ENCODE data around the gene ZCCHC2. TPM values are rescaled to one million over a fixed set of nuclear protein-coding genes. Genes with fewer than 3 reads are reported as not detected.

ZCCHC2 gene
- total and polyA plus RNA-seq, 9 of the 15 experiments (the other 6 are each of a cell fraction or from before 2014, with no cell fraction given): 1.0 to 9.2 (median 6.0) TPM

GRCh38 chr18:62486290-62486964 lies 36.4 kb upstream of the ZCCHC2 start (continued):
- TF ChIP-seq EP300 (IDR thresholded peaks at IDR 0.05; ENCODE audit: low read length) (peak; percentile 14; the same call in 1 of the 2 replicates), ARID1B (IDR thresholded peaks at IDR 0.05) (peak; percentile 14; the same call in 1 of the 2 replicates), SOX6 (IDR thresholded peaks at IDR 0.05) (peak; percentile 22; the same call in 1 of the 2 replicates)

- FAIRE-seq (no peak), DNase-seq (ENCODE audit: extremely low read depth in 1 of 4, low spot score in 3 of 4) (no peak), ATAC-seq (no peak)
- Histone ChIP-seq H3K9me1 (ENCODE audit: control insufficient read depth, insufficient read depth, low read length) (no peaks in the 10 kb centered on the region), H3K4me2 (ENCODE audit: insufficient read depth, low read length) (no peak overlapping the region), H3K4me1 (replicated peaks in 1 of 2; ENCODE audit: control insufficient read depth in 2 of 2, insufficient read depth in 2 of 2, low read length in 2 of 2) (peaks cover 0 to 17% of the 10 kb centered on the region in 2 experiments; a peak in 2 of 5 replicates), H3K27ac (ENCODE audit: extremely low read depth, low read depth, low read length) (no peak overlapping the region), H4K20me1 (replicated peaks; ENCODE audit: control insufficient read depth, insufficient read depth, low read length) (no peaks in the 10 kb centered on the region), H3K36me3 (ENCODE audit: control insufficient read depth, insufficient read depth, low read length) (no peaks in the 10 kb centered on the region), H3K4me3 (no peak overlapping the region), H3K27me3 (ENCODE audit: control insufficient read depth in 2 of 2, insufficient read depth in 2 of 2, low read length in 2 of 2) (no peaks in the 10 kb centered on the region), H3K79me2 (ENCODE audit: control insufficient read depth, insufficient read depth, low read length) (no peaks in the 10 kb centered on the region), H3K9me3 (replicated peaks; ENCODE audit: control insufficient read depth, insufficient read depth, low read depth, low read length) (no peaks in the 10 kb centered on the region; the same call in 1 of the 2 replicates), H2AFZ (ENCODE audit: low read depth, low read length) (no peak overlapping the region), H3K9ac (ENCODE audit: insufficient read depth in 1 of 2, low read depth in 2 of 2, low read length in 2 of 2) (no peak overlapping the region)
- in situ Hi-C loops (cut with MboI): no loop called here
- ChIA-PET CTCF (ENCODE audit: low intra/inter-chr PET ratio) (no interaction called here), POLR2A (no interaction called here)
- intact Hi-C loops (cut with micrococcal nuclease): no loop called here
- BruUV-seq (replicated peaks): no TSS peak
- 98% methylated on average over 4 of the region's 5 CpGs for WGBS (ENCODE audit: insufficient coverage, low coverage, missing lambda C conversion rate)
- no peak for TF ChIP-seq ZNF217 (CRISPR knock-in tag; IDR thresholded peaks at IDR 0.05)
- no peak for TF ChIP-seq ZZZ3 (IDR thresholded peaks at IDR 0.05)
- TF ChIP-seq MGA (IDR thresholded peaks at IDR 0.05): no peak
- no peak for TF ChIP-seq E2F4 (CRISPR knock-in tag; IDR thresholded peaks at IDR 0.05; ENCODE audit: low read depth)
- no peak for TF ChIP-seq POLR3G (IDR thresholded peaks at IDR 0.05; ENCODE audit: extremely low read depth, insufficient read length, insufficient replicate concordance)
- TF ChIP-seq ZNF347 (CRISPR knock-in tag; IDR thresholded peaks at IDR 0.05; ENCODE audit: low read depth): no peak
Observed at GRCh38 chr18:62487161-62487560, 35.7 kb upstream of the ZCCHC2 start.

Data from K562 (cell line).